NOMO-1 treated with DMSO at 0.1 percent for 48 hours (cell line): ENCODE data around the gene GPR78.

ENCODE experiments used
- DNase-seq: peaks from one replicate; lab custom pipeline; 2025; ENCODE audit not compliant: unreplicated experiment; lab: John Stamatoyannopoulos, UW

The GPR78 gene

DNA sequence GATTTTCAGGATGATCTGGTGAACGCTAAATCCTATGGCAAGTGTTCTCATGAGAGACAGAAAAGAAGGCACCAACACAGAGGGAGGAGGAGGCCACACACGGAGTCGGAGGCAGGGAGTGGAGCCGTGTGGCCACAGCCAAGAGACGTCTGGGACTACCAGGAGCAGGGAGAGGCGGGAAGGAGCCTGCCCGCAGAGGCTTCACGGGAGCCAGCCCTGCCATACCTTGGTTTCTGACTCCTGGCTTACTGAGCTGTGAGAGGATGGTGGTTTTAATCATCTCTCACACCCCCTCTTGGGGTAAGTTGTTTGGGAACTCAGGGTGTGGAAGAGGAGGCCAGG, 33.5 kb upstream of the GPR78 start:
- DNase-seq, result no peak

DNA sequence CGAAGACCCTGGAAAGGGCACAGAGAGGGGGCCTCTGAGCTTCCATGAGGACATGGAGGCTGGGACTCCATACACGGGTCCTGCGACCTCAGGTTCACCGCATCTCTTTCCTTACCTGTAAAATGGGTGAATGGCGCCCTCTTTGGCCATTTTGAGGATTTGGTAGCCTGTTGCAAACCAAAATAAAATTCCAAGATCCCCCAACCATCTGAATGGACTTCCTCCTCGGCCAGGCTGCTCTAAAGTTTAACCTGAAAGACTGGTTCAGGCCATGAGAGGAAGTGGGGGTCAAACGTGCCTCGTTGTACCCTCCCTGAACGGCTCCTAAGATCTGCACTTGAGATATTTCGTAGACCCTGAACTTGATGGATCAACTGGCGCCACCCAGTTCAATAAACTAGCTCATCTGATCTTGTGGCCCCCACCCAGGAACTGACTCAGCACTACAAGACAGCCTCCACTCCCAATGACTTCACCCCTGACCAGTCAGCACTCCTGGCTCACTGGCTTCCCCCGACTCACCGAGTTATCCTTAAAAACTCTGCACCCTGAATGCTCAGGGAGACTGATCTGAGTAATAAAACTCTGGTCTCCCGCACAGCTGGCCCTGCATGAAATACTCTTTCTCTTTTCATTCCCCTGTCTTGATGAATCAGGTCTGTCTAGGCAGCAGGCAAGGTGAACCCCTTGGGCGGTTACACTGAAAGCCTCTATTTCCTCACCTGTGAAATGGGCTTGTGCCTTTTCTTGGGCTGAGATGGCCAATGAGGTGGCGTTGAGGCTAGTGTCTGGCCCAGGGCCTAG, 32.9 kb upstream of the GPR78 start:
- no peak for DNase-seq

GRCh38 chr4:8547912-8548730, 32.1 kb upstream of the GPR78 start:
- DNase-seq, result no peak

GRCh38 chr4:8548731-8549351, 31.4 kb upstream of the GPR78 start:
- DNase-seq, result no peak

DNA sequence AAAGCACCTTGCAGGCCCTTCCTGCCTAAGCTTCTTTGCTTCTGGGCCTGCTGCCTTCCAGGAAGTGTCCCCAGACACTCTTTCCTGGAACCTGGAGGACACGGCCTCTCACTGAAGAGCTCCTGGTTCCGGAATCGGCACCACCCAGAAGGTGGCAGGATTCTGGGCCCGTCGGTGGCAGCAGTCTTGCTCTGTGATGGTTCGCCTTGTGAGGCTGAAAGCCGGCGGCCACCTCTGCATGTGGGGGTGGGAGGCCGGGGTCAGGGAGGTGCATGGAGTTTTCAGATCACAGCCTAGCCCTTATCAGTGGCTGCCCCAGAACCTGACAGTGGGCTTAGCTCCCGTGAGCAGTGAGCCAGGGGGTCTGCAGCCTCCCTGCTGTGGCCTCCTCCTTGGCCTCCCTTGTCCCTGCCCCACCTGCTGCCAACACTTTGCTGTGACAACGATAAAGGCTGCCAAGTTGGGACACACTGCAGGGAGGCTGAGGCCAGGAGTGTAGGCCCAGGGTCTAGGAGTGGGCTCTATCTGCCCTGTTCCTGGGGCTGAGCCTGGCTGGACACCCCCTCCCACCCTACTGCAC, 30.8 kb upstream of the GPR78 start:
- DNase-seq, result no peak

DNA sequence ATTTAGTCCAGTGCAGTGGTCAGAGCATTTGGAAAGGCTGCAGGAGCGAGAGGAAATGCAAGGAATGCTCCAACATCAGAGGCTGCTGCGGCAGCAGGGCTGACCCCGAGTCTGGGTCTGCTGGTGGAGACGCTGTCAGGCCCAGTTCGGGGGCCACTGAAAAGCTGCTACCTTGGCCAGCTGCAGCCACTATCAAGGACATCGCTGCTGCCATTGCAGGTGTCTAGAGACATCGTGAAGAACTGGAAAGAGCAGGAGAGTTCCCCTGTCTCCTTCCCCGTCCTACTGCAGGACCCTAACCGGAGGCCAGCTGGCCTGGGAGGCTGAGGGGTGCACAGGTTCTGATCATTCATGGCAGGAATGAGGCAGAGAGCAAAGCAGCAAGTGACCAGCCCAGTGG, 29.5 kb upstream of the GPR78 start:
- no peak for DNase-seq

DNA sequence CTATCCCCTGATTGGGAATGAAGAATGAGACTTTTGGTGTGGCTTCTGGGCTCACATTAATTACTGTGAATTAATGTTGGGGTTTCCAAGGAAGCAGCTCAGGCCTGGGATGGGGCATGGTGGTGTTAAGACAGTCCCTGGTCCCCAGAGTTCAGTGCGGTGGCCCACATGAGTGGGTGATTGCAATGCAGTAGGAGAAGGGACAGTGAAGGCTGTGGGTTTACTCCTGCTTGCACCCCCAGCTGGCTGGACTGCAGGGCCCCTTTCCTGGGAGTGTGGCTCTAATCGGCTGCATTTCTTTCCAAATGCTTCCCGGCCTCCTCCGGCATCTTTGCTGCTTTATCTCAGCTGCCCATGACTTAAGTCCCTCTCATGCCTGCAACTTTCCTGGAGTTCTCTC, 28.2 kb upstream of the GPR78 start:
- no peak for DNase-seq

DNA sequence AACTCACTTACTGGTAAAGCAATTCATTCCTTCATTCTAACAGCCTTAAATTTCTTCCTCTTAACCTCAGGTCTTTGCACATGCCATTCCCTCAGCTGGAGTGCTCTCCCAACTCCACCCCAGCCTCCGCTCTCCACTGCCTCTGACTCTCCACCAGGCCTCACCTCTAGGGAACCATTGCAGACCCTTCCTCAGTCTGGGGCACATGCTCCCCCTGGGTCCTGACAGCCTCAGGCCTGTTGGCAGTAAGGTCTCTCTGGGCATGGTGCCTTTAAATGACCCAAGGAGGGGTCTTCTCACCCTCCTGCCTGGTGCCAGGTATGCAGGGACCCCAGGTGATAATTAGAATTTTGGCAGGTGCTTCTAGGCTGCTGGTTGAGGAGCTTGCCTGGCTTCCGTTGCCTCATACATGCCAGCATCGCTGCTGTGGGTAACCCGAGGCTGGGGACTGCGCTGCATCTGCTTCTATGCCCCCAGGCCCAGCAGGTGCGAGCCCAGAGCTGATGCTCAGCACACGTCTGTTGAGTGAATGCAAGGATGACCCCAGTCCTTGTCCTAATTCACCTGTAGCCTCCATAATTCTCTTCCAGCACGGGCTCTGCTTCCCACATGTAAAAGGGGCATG, 27.5 kb upstream of the GPR78 start:
- DNase-seq, result no peak

DNA sequence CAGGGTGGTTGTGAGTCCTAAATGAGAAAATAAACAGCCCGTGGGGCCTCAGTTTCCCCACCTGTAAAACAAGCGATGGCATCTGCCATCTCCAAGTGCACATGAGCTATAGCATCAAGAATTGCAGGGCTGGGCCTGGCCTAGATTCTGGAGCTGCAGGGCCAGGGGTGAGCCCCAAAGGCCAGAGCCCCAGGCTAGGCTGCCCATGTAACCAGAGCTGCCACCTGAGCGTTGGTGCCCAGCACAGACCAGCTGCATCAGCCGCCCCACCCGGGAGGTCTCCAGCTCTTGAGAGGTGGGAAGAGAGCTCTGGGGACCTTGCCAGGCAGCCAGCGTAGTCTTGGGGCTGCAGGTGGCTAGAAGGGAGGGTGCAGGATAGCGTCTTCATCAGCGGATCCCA, 27.0 kb upstream of the GPR78 start:
- no peak for DNase-seq

DNA sequence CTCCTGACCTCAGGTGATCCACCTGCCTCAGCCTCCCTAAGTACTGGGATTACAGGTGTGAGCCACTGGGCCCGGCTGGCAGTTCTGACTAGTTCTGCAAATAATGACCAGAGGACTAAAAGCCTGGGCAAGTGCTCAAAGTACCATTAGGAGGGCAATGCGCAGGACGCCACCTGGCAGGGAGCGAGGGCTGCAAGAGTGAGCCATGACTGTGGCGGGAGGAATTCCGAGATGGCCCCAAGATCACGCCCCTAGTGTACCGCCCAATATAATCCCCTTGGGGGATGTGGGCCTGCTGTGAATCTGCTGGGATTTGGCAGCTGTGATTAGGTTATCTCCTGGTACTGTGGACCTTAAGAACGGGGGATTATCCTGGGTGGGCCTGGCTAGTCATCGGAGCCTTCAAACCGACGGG, 26.2 kb upstream of the GPR78 start:
- DNase-seq, result no peak

DNA sequence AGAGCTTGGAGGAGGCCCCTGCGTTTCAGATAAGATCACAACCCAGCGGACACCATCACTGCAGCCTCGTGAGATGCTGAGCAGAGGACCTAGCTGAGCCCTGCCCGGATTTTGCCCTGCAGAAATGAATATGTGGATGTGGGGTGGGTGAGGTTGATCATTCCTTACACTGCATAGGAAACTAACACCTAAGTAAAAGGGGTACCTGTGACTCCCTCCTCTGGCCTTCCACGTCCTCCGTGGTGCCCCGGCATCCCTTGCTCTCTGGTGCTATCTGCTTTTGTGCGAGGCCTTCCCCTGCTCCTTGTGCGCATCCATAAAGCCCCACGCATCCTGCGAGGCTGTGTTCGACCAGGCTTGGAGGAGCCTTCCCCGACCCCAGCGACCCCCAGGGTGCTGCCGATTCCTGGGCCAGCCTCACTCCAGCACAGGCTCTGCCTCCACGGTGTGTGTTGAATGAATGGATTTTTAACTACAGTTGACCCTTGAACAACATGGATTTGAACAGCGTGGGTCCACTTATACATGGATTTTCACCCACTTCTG, 25.6 kb upstream of the GPR78 start:
- no peak for DNase-seq

DNA sequence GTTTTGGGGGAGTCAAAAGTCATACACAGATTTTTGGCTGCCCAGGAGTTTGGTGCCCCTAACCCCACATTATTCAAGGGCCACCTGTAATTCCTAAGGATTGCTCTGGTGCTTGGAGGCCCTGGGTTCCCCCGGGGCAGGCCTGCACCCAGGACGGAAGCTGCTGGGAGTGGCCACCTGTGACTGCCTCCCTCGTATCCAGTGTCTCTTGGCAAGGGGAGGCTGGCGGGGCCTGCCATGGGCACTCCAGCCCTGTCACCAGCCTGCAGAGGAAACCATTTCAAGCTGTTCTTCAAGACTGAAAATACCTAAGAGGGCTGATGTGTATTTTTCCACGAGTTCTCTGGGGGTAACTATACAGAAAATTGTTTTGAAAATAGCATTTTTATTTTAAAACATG, 24.5 kb upstream of the GPR78 start:
- DNase-seq, result no peak

GRCh38 chr4:8556341-8557150, 23.6 kb upstream of the GPR78 start:
- DNase-seq, result no peak

GRCh38 chr4:8557151-8558076, 22.8 kb upstream of the GPR78 start:
- no peak for DNase-seq

DNA sequence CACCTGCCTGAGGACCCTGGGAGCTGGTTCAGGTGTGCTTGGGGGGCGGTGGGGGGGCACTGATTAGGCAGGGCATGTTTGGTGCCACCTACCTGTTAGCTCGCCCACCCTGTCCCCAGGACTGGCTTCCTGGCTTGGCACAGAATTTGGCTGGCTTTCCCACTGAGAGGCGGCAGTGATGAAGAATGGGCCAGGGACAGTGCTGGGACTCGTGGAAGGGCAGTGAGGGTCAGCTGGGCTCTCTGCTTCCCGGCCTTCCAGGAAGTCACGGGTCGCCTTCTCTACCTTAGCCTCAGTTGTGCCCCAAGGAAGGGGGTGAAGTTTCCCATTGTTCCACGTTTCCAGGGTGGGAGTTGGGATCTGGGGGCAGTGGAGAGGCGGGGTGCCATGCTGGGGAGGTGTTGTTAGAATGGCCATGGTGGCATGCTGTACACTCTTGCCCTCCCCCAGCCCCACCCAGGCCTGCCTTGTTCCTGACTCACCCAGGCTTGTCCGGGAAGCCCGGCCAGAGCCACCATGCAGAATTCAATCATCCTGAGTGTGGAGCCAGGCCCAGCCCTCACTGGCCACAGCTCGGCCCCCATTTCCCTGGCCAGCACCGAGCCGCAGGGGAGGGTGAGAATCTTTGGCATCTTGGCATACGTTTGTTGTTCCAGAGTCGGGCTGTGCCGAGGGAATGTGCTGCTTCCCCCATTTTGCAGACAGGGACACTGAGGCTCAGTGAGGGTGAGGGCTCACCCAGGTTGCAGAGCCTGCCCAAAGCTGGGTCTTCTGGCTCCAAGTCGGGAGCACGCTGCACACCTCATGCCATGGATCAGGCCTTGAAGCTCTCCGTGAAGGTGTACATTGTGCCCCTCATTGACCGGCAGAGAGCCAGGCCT, 21.9 kb upstream of the GPR78 start:
- no peak for DNase-seq

DNA sequence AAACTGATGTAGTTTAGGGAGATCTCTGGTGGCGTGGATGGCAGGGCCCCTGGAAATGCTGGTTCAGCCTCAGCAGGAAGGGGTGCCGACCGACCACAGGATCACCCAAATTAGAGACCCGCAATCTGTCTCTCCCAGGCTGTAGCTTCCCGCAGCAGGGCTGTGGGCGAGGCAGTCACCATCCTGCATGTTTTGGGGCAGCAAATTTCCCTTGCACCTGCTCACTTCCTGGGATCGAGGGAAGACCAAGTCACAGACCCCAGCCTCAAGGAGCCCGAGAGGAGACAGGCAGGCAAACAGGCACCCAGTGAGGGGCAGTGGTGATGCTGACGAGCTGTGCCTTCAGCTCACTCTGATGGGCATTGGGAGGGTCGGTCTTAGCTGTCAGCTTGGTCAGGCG, 21.2 kb upstream of the GPR78 start:
- no peak for DNase-seq

- no peak for DNase-seq
These were observed 20.5 kb upstream of the GPR78 start for GRCh38 chr4:8559524-8560264.
